ENCODE results near the gene PFDN1.
"Not testable (repeated sequence)": the region's sequence is repeated elsewhere in the genome, so short reads cannot be mapped to it uniquely, and the experiment has no call there.

Gene PFDN1

DNA sequence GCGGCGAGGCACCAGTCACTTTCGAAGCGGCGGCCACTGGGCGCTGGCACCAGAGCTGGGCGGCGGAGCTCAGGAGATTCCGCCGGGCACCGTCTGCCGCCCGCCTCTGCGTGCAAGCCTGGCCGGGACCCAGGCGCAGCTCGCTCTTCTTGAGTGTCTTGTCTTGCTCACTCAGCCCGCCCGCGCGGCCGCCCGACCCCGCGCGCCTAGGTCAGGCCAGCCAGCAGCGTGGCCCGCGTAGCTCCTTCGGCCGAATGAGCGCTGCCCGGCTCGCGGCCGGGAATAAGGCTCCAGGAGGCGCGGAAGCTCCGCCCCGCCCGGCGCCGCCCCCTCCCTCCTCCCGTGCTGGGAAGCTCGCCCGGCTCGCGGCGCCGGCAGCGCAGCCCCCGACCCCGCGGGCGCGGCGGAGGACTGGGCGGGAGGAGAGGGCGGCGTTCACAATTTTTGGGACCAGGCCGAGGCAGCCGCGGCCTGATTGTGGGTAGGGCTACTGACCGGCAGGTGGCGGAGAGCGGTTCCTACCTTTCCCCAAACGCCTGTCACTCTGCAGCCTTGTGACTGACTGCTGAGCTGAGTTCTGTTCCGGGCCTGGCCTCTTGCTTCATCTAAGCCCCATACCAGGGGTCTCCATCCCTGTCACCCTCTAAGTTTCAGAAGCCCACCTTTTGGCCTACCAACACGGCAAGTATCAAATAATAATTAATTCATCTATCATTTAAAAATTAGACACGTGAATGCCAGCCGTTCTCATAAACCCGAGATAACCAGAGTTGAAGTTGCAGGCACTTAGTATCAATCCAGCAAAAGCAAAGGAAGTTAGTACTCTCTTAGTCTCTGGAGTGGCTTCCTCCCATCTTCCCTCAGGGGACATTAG, 43.7 kb upstream of the PFDN1 start, which contains the start of gene HBEGF:
Gene HBEGF (minus strand): TSS at position 256 of the 874 bp plus-strand sequence. CDS start 275 bp downstream, outside the sequence.
- POLR2A ChIA-PET: interaction anchor here (0.6 to 1.3 kb wide), 5 partner anchors 8 to 365 kb away, joined by 3 to 5 read pairs (median 3); no protein-coding TSS in a partner anchor
- TF ChIP-seq, protein P1, sequence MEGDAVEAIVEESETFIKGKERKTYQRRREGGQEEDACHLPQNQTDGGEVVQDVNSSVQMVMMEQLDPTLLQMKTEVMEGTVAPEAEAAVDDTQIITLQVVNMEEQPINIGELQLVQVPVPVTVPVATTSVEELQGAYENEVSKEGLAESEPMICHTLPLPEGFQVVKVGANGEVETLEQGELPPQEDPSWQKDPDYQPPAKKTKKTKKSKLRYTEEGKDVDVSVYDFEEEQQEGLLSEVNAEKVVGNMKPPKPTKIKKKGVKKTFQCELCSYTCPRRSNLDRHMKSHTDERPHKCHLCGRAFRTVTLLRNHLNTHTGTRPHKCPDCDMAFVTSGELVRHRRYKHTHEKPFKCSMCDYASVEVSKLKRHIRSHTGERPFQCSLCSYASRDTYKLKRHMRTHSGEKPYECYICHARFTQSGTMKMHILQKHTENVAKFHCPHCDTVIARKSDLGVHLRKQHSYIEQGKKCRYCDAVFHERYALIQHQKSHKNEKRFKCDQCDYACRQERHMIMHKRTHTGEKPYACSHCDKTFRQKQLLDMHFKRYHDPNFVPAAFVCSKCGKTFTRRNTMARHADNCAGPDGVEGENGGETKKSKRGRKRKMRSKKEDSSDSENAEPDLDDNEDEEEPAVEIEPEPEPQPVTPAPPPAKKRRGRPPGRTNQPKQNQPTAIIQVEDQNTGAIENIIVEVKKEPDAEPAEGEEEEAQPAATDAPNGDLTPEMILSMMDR (IDR thresholded peaks at IDR 0.05; ENCODE audit: control extremely low read depth, extremely low read depth, low read depth, missing control alignments): peak; percentile 47
- DNase-seq (ENCODE audit: extremely low spot score): peak; percentile 81
- CTCF ChIA-PET: interaction anchor here (0.6 to 15.0 kb wide), 21 partner anchors 7 to 377 kb away, joined by 3 to 462 read pairs (median 3); partner anchors contain the start of gene SLC4A9

- TF ChIP-seq, protein P1 (IDR thresholded peaks at IDR 0.05; ENCODE audit: control extremely low read depth, extremely low read depth, low read depth, missing control alignments): no peak
- peak; percentile 37 for DNase-seq (ENCODE audit: extremely low spot score)
These were observed 43.0 kb upstream of the PFDN1 start for GRCh38 chr5:140345919-140346347.

GRCh38 chr5:140344683-140345423, 42.0 kb upstream of the PFDN1 start:
- DNase-seq (ENCODE audit: extremely low spot score): no peak
- TF ChIP-seq, protein P1 (IDR thresholded peaks at IDR 0.05; ENCODE audit: control extremely low read depth, extremely low read depth, low read depth, missing control alignments): no peak
- ChIA-PET CTCF (interaction anchor here (1.0 to 15.0 kb wide), 8 partner anchors 8 to 379 kb away, joined by 3 to 462 read pairs (median 16); partner anchors contain the start of gene SLC4A9), POLR2A (no interaction called here)

More at GRCh38 chr5:140345919-140346347, 43.0 kb upstream of the PFDN1 start:
- ChIA-PET CTCF (interaction anchor here (0.7 to 15.0 kb wide), 19 partner anchors 8 to 378 kb away, joined by 3 to 462 read pairs (median 4); partner anchors contain the start of gene SLC4A9), POLR2A (interaction anchor here (0.9 to 1.3 kb wide), 3 partner anchors 9 to 365 kb away, joined by 3 read pairs; no protein-coding TSS in a partner anchor)

DNA sequence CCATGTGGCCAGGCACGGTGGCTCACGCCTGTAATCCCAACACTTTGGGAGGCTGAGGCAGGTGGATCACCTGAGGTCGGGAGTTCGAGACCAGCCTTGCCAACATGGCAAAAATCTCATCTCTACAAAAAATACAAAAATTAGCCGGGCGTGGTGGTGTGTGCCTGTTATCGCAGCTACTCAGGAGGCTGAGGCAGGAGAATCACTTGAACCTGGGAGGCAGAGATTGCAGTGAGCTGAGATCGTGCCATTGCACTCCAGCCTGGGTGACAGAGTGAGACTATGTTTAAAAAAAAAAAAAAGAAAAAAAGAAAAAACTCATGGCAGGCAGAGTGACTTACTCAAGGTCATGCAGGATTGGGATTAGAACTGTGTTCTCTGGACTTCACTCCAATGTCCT, 40.9 kb upstream of the PFDN1 start:
- CTCF ChIA-PET: interaction anchor here (1.3 to 15.0 kb wide), 6 partner anchors 8 to 106 kb away, joined by 3 to 462 read pairs (median 32); partner anchors contain the start of gene SLC4A9

DNA sequence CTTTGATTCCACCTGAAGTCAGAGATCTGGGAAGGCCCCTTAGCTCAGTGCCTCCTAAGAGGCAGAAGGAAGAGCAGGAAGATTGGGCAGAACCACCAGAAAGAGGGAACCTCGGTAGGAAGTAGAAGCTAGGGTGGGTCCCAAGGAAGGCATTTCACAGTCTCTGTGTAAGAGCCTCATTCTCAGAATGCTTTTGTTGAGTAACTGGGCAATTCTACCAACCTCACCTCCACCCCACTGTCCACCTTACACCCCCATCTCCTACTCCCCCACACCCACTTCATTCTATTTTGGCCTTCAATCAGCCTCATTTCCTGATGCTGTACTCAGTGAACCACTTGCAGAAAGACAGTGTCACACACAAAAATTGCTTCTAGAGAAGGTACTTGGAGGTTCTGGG, 40.0 kb upstream of the PFDN1 start:
- ChIA-PET POLR2A (no interaction called here), CTCF (interaction anchor here (1.4 to 15.0 kb wide), 4 partner anchors 11 to 105 kb away, joined by 4 to 462 read pairs (median 129); partner anchors contain the start of gene SLC4A9)
- DNase-seq (ENCODE audit: extremely low spot score): no peak
- TF ChIP-seq, protein P1 (IDR thresholded peaks at IDR 0.05; ENCODE audit: control extremely low read depth, extremely low read depth, low read depth, missing control alignments): no peak

More for the DNA sequence above, 40.9 kb upstream of the PFDN1 start:
- POLR2A ChIA-PET: interaction anchor here (0.6 to 0.7 kb wide), 2 partner anchors 58 to 80 kb away, joined by 4 read pairs; partner anchors contain the start of gene ANKHD1
- DNase-seq (ENCODE audit: extremely low spot score): not testable (repeated sequence)

- ChIA-PET CTCF (interaction anchor here (1.4 to 15.0 kb wide), 4 partner anchors 12 to 104 kb away, joined by 4 to 462 read pairs (median 129); partner anchors contain the start of gene SLC4A9), POLR2A (no interaction called here)
- DNase-seq (ENCODE audit: extremely low spot score): no peak
- TF ChIP-seq, protein P1 (IDR thresholded peaks at IDR 0.05; ENCODE audit: control extremely low read depth, extremely low read depth, low read depth, missing control alignments): no peak
These were observed 39.4 kb upstream of the PFDN1 start for GRCh38 chr5:140342287-140342686.

All from GM10248 (cell line).